Ovary (tissue), 3 donors: Measurements from ENCODE around the gene CMTM7.

Experiments used
- POLR2A ChIP-seq: fragments of 450-650 bp; IDR thresholded peaks from one replicate; pipeline ENCODE4 v1.6.1; 2017; ENCODE audit warnings: antibody characterized with exemption, mild to moderate bottlenecking, moderate library complexity
- TF ChIP-seq, protein P1 (sequence below), 3 donors: fragments of 450-650 bp in 2 of 3; fragments of 200-600 bp in 1 of 3; IDR thresholded peaks; one replicate each; pipeline versions ENCODE4 v1.5.1 to v1.8.0; 2016 to 2022; ENCODE audit warnings: antibody characterized with exemption in 3 of 3, mild to moderate bottlenecking in 1 of 3
- donor health status: DM: no; HTN: no; CAD: no.

- TF ChIP-seq, protein P1, sequence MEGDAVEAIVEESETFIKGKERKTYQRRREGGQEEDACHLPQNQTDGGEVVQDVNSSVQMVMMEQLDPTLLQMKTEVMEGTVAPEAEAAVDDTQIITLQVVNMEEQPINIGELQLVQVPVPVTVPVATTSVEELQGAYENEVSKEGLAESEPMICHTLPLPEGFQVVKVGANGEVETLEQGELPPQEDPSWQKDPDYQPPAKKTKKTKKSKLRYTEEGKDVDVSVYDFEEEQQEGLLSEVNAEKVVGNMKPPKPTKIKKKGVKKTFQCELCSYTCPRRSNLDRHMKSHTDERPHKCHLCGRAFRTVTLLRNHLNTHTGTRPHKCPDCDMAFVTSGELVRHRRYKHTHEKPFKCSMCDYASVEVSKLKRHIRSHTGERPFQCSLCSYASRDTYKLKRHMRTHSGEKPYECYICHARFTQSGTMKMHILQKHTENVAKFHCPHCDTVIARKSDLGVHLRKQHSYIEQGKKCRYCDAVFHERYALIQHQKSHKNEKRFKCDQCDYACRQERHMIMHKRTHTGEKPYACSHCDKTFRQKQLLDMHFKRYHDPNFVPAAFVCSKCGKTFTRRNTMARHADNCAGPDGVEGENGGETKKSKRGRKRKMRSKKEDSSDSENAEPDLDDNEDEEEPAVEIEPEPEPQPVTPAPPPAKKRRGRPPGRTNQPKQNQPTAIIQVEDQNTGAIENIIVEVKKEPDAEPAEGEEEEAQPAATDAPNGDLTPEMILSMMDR (IDR thresholded peaks at IDR 0.05): no peak
- TF ChIP-seq POLR2A: no peak
Observed at GRCh38 chr3:32359766-32360492, 31.7 kb upstream of the CMTM7 start.
